CD4-positive, alpha-beta T cell treated with Interleukin-17A for 4 hours (primary cell): ENCODE measurements around the gene CXXC5.
A peak's percentile ranks its signal among the peaks of the same experiment; 100 is the strongest.

ENCODE experiments used
- DNase-seq: peaks from one replicate; pipeline ENCODE4 v3.0.0-alpha.2; 2020; ENCODE audit warnings: mixed read lengths

Gene CXXC5

GRCh38 chr5:139651853-139652787, 4.0 kb downstream of the CXXC5 start:
- peak; percentile 65 for DNase-seq

GRCh38 chr5:139652788-139653241, 4.7 kb downstream of the CXXC5 start:
- no peak for DNase-seq

GRCh38 chr5:139653616-139654015, 5.5 kb downstream of the CXXC5 start:
- DNase-seq = no peak

- no peak for DNase-seq
Observed at GRCh38 chr5:139654464-139654863, 6.3 kb downstream of the CXXC5 start.

GRCh38 chr5:139654871-139655491, 6.8 kb downstream of the CXXC5 start:
- DNase-seq = no peak

- DNase-seq = no peak
Observed at GRCh38 chr5:139655727-139656271, 7.7 kb downstream of the CXXC5 start.

GRCh38 chr5:139657363-139658321, 9.5 kb downstream of the CXXC5 start:
- no peak for DNase-seq

GRCh38 chr5:139658501-139658927, 10.4 kb downstream of the CXXC5 start:
- no peak for DNase-seq

GRCh38 chr5:139658928-139659667, 10.9 kb downstream of the CXXC5 start:
- DNase-seq = no peak

GRCh38 chr5:139659695-139660101, 11.5 kb downstream of the CXXC5 start:
- no peak for DNase-seq

GRCh38 chr5:139660105-139660922, 12.2 kb downstream of the CXXC5 start:
- DNase-seq = no peak

GRCh38 chr5:139660923-139661814, 13.0 kb downstream of the CXXC5 start:
- peak; percentile 26 for DNase-seq

- no peak for DNase-seq
Observed at GRCh38 chr5:139662617-139663016, 14.5 kb downstream of the CXXC5 start.

GRCh38 chr5:139663207-139664085, 15.3 kb downstream of the CXXC5 start:
- DNase-seq = no peak

GRCh38 chr5:139664086-139664693, 16.0 kb downstream of the CXXC5 start:
- DNase-seq = no peak

GRCh38 chr5:139664727-139665351, 16.7 kb downstream of the CXXC5 start:
- no peak for DNase-seq

GRCh38 chr5:139665626-139666025, 17.5 kb downstream of the CXXC5 start:
- no peak for DNase-seq

GRCh38 chr5:139666551-139666950, 18.4 kb downstream of the CXXC5 start:
- no peak for DNase-seq
